Endothelial cell of umbilical vein (primary cell): ENCODE data around the gene MLC1.

ENCODE experiments used
- CTCF ChIP-seq, 2 donors: IDR thresholded peaks; 1 replicate in 1 of 2; 2 replicates in 1 of 2; pipeline ENCODE4 v1.5.1; 2011; ENCODE audit warnings: low read length in 2 of 2, mild to moderate bottlenecking in 2 of 2, moderate library complexity in 2 of 2, control low read depth in 1 of 2, inconsistent platforms in 1 of 2, low read depth in 1 of 2; ENCODE audit not compliant: insufficient read depth in 1 of 2; ENCODE audit errors: extremely low read depth in 1 of 2
- EZH2 ChIP-seq: IDR thresholded peaks from 2 replicates; pipeline ENCODE4 v1.6.1; 2012; ENCODE audit warnings: borderline replicate concordance, low read depth, mild to moderate bottlenecking, moderate library complexity, low read length, inconsistent platforms; ENCODE audit not compliant: severe bottlenecking
- GATA2 ChIP-seq: IDR thresholded peaks from 2 replicates; pipeline ENCODE4 v1.7.0; 2011; ENCODE audit warnings: low read depth, mild to moderate bottlenecking, moderate library complexity, mixed read lengths, low read length; ENCODE audit not compliant: insufficient read length, insufficient read depth
- JUN ChIP-seq: IDR thresholded peaks from 2 replicates; pipeline ENCODE4 v1.6.1; 2011; ENCODE audit warnings: borderline replicate concordance, low read depth; ENCODE audit not compliant: insufficient read length, insufficient read depth
- POLR2A ChIP-seq: IDR thresholded peaks from 2 replicates; pipeline ENCODE4 v1.6.1; 2012; ENCODE audit warnings: low read depth, mild to moderate bottlenecking, control low read depth, low read length
- POLR2AphosphoS5 ChIP-seq: IDR thresholded peaks from 2 replicates; pipeline ENCODE4 v1.6.1; 2012; ENCODE audit warnings: low read depth, mild to moderate bottlenecking, control low read depth, low read length, moderate library complexity; ENCODE audit not compliant: insufficient read depth

- no peak for TF ChIP-seq EZH2
- no peak for TF ChIP-seq CTCF (IDR thresholded peaks at IDR 0.05; ENCODE audit: extremely low read depth in 1 of 2, insufficient read depth in 1 of 2, low read depth in 1 of 2, low read length in 2 of 2)
- no peak for TF ChIP-seq GATA2
- no peak for TF ChIP-seq POLR2AphosphoS5
- no peak for TF ChIP-seq POLR2A
- no peak for TF ChIP-seq JUN
Measured at GRCh38 chr22:50070366-50070765, 14.9 kb downstream of the MLC1 start.
